Occipital lobe (tissue), 2 donors: ENCODE data around the gene AHNAK. TPM values are rescaled to one million over a fixed set of nuclear protein-coding genes. Genes with fewer than 3 reads are reported as not detected.

Source experiments
- DNase-seq: peaks from one replicate; lab custom pipeline; 2025; lab: John Stamatoyannopoulos, UW
- total RNA-seq: library from RNA; depleted of rRNA; stranded (reverse); fragments of >200 nt; gene quantifications from one replicate; pipeline ENCODE4 v1.2.3, GENCODE V29; 2014

Gene AHNAK
- total RNA-seq, 1 donor from 2014 or later: 18.6 TPM

DNA sequence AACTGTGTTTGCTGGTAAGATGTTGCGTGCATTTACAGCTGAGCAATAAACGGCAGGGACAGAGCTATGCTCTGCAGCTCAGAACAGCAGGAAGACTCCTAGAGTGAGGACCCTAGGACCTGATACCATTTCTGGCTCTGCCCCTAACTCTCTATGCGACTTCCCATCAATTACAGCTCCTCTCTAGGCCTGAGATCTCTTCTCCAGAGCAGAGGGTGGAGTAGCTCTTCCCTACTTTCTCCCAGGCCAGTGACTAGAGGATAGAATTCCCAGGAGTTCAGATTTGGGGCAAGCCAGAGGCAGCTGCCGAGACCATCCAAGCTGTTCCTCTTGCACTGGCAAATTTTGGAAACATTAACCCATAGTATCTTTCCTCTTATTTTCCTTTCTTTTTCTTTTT lies 140.6 kb downstream of the AHNAK start:
- no peak for DNase-seq

DNA sequence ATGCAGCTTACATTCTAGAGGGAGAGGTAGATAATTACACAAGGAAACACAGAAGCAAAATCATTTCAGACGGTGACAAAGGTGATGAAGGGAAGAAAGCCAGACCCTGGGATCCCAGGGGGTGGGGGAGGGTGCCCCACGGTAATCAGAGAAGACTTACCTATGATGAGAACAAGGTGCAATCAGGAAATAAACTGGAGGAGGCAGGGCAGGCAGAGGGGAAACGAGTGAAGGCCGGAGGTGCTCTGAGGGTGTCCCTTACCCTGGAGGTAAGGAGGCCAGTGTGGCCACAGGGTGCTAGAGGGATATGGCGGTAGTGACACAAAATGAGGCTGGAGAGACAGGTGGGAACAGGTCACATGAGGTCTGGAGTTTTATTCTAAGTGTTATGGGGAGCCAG lies 141.7 kb downstream of the AHNAK start:
- no peak for DNase-seq

DNA sequence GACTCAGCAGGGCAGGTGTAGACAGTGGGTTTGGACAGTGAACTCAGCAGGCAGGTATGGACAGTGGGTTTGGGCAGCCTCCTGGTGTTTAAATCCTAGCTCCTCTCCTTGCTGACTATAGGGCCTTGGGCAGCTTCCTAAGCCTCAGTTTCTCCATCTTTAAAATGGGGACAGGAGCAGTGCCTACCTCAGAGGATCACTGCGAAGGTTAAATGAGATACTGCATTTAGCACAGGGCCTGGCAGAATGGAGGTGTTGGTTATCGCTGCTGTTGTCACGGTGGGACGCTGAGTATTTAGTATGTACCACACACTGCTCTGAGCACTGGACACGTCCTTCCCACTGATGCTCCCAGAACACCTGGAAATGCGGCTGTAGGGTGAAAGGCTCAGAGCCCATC lies 142.2 kb downstream of the AHNAK start:
- no peak for DNase-seq

DNA sequence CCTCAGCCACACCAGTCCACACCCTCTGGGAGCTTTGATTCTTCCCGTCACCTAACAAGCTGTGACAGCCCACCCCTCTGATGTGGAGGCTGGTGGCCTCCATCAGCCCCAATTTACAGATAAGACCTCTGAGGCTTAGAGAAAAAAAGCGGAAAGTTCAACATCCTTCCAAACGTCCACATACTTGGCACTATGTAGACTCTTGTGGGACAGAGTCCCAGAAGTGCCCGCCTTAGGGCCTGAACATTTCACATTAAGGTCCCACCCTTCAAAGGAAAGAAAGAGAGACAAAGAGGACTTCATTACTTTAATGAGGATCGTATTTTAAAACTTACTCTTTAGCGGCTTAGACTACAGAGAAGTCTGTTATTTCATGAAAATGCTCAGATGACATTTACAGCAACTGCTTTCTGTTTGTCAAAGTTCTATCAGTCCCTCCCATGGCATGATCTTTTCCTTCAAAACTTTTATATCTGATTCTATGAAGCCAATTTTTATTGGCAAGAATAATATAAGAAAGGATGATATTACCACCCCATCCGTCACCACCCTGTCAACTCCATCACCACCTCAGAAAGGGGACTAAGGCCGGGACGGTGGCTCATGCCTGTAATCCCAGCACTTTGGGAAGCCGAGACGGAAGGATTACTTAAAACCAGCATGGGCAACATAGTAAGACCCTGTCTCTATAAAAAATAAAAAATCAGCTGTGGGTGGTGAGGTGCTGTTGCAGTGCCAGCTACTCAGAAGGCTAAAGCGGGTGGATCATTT lies 143.5 kb downstream of the AHNAK start:
- no peak for DNase-seq

DNA sequence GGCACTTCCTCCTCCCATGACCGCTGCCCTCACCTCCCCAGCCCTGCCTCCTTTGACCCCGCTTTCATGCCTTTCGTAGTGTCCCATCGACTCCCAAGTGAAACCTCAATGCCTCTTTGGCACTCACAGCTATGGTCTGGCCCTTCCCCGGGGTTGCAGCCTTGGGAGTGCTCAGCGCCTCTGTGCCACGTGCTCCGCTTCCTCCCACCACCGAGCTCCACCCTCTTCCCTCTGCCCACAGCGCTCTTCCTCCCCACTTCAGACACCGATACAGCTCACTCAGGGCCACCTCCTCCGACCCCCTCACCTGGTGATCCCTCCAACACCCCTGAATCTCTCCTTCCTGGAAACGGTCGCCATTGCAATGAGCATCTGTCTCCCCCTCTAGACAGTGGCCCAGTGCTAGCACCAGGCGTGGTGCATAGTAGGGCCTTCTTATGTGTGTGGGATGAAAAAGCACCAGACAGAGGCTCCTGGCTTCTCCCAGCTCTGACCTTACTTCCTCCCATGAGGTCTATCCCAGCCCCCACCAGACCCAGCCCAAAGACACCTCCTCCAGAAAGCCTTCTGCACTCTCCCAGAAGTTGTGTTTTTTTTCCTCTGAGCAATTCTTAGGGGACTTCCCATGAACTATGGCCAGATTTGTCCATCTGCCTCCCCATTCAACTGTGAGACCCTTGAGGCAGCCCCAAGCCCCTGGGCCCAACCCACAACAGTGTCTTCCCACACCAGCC lies 144.2 kb downstream of the AHNAK start:
- DNase-seq: no peak

DNA sequence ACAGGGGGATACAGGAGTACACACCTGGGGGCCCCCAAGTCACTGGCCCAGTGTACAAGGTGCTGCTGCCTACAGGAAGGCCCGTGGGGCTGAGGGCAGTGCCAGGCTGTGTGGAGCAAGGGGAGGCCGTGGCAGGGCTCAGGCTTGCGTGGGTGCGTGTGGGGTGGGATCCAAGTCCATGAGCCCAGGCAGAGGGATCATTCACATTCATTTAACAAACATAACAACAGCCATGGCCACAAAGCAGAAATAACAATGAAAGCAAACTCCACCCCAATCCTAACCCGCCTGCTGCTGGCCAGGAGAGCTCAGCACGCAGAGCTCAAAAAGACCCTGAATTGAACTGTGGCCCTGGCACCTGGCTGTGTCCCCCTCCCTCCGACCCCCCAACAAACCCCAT lies 144.8 kb downstream of the AHNAK start:
- no peak for DNase-seq

DNA sequence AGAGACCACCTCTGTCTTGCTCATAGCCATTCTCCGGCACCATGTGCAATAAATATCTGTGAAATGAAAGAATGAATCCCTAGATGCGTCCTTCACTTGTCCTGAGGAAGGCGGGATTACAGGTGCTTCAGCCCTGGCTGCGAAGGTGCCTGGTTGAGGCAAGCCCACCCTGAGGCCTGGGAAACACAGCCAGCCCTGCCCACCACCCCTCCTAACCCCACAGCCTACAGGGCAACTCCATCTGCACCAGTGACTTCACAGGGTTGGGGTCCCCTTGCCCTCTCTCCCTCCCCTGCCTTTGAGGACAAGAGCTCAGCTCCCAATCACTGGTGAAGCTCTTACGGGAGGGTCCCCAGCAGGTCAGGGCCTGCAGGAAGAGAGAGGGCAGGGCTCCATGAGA lies 145.2 kb downstream of the AHNAK start:
- no peak for DNase-seq

DNA sequence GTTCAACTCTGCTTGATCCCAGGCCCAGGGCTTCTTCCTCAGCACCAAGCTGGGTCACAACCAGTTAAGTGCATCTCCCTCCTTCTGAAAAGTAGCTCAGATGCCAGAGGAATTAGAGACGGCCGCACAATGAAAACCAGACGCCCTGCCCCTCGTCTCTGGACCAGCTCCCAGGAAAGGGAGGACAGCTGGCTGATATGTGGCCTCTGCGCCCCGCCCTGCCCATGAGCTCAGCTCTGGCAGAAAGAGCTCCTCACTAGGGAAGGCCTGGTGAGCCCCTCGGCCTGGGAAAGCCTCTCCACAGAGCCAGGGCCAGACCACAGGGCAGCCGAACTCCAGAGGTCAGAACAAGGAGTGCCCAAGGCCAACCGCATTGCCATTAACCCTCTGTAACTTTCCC lies 145.8 kb downstream of the AHNAK start:
- peak; percentile 43 for DNase-seq

DNA sequence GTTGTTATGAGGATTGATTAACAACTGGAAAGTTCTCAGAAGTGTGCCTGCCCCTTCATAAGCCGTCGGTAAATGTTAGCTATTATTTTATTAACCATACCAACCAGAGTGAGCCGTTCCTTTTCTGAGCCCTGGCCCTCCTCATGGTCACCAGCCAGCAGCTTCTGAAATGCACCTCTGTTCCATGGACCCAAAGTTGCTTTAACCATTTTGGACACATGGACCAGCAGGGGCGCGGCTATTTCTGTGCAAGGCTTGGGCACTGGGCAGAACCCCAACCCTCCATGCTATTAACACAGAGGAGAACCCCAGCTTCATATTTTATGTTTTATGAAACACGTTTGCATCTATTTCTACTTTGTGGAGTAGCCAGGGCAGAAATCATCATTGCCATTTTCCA lies 146.3 kb downstream of the AHNAK start:
- no peak for DNase-seq

DNA sequence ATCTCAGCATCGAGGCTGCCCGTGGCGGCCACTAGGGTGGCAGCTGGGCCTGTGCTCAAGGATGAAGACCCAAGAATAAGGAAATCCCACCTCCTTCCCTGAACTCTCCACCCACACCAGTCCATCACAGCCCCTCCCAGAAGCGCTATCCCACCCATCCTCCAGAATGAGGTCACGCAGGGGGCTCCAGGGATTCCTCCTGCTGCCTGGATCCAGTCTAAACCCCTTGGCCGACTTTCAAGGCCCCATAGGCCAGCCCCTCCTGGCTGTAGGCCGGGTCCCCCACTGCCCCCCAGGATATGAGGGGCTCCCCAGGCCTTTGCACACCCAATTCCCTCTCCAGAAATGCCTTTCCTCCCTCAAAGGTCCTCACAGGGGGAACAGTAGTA lies 146.7 kb downstream of the AHNAK start:
- no peak for DNase-seq

DNA sequence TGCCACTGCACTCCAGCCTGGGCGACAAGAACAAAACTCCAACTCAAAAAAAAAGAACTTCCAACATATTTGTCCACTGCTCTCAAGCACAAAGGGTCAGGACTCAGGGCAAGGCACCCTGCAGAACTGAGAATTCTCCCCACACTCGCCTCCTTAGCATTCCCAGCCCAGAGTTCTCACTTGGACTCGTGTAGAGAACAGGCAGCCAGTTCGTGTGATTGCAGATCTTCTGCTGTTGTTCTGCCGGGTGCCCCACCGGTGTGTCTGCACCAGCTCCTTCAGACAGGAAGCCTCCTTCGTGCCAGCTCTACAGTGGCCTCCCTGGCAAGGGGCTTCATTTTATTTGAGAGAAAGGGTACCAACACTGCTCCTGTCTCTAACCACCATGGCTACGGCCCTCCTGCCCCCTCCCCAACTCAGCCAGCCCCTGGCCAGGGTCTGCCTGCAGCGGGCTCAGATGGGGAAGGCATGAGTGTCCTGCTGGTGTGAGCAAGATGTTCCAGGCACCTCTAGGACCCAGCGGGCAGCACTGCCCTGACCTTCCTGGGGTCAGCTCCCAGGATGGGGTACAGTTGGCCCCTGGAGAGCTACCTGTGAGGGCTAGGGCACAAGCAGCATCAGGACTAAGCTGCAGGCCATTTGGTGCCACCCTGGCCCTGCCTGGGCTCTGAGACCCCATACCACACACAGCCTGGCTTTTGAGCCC lies 147.3 kb downstream of the AHNAK start:
- DNase-seq: no peak

DNA sequence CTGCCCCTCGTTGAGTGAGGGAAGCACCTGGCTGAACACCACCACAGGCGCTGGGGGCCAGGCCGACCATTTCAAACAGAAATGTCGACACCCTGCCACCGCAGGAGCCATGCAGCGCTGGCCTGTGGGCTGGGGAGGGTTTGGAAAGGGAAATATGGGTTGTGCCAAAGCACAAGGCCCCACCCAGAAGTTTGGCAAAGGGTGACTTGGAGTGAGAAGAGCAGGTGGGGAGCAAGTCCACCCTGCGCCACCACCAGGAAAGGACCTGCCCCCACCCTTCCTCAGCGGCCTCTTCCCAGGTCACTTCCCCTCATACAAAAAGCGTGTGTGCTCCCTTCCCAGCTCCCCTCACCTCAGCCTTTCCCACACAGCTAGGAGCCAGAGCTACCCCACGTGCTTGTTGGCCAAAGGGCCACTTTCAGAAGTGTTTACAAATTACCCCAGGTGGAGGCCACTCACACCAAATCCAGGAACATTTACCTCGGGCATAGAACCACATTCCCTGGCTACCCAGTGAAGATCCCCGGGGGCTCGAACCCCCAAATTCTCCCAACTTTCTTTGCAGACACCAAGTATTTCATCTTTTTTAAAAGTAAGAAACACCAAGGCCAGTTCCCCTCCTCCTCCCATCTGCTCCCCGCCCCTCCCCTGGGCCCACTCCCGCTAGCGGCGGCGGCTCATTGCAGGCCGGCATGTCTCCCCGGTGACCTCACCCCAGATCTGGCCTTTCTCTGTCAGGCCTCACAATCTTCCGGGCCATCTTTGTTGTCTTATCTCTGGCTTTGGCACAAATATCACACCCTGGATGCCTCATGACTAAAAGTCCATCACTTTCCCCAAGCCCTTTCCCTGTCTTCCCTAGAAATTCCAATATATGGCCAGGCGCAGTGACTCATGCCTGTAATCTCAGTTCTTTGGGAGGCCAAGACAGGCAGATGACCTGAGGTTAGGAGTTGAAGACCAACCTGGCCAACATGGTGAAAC lies 148.3 kb downstream of the AHNAK start:
- no peak for DNase-seq

DNA sequence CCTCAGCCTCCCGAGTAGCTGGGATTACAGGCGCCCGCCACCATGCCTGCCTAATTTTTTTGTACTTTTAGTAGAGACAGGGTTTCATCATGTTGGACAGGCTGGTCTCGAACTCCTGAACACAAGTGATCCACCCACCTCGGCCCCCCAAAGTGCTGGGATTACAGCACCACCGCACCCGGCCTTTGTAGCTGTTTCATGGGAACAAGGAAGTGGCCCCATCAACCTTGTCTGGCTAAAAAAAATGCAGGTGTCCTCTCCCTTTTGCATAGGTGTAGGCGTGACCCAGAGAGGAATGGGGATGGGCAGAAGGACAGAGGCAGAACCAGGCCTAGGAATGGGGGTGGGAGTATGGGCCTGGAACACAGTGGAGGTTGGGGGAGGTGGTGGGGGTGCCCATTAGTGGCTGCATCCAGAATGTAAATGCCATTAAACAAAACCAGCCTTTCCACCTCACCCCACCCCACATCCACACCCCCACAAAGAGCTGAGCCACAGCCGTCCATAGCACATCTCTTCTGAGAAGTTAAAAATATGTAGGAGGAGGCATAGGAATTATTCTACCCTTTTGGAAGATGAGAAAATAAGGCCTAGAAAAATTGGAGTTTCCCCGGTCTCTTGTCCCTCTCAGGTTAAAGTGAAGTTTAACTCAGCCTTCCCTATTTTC lies 150.6 kb downstream of the AHNAK start:
- DNase-seq: no peak

DNA sequence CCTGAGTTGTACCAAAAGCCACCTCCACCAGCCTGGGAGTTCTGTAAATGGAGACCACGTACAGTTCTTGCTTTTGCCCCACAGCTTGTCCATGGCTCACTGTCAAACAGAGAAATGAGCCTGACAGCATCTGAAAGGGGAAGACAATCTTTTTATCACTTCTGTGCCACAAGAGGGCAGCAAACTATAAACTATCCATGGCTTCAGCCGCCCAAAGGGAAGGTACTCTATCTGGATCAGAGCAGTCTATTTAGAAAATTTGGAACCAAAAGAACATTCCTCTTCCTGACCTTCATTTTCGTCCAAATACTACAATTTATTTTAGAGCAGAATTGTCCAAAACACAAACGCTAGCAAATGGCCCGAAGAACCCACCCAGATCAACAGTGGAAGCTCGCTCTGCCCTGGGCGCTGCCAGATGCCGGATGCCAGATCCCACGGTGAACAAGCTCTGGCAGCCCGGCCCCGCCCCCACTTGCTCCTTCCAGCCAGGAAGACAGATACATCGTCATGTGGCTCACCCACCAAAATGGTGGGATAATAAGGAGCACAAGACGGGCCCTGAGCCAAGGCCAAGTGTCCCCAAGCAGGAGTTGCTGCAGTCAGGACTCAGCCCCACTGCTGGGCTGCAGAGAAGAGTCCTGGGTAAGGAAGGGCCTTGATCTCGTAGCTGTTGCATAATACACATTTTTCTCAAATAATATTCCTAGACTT lies 151.6 kb downstream of the AHNAK start:
- DNase-seq: peak; percentile 61

DNA sequence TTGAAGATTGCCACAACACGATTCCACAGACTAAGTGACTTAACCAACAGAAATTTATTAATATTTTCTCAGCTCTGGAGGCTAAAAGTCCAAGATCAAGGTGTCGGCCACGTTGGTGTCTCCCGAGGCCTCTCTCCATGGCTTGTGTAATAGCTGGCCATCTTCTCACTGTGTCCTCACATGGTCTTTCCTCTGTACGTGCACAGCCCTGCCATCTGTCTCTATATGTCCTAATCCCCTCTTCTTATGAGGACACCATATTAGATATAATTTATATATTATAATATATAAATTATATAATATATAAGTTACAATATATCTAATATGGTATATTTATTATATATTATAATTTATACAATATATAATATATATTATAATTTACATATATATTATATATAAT lies 152.9 kb downstream of the AHNAK start:
- no peak for DNase-seq

DNA sequence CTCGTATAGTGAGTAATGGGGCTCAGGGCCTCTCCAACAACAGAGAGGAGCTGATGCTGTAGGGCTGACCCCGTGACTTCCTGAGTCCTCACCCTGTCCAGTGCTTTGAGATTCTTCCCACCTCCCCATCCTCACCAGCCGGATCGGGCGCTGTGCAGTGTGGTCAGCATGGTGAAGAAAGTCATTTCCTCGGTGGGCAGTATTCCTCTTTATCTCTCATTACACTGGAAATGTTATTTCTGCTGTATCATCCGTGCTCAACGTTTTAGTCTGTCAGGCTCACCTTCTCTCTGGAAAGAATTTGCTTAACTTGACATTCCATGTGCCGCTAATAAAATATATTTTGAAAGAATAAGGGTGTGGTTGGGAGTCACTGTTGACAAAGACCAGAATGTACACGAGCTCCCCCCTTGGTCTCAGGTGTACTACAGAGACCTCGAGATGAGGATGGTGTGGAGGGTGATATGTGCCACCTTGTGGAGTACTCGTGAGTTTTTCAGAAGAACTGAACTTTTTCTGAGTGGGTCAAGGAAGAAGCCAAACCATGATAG lies 153.5 kb downstream of the AHNAK start:
- no peak for DNase-seq

DNA sequence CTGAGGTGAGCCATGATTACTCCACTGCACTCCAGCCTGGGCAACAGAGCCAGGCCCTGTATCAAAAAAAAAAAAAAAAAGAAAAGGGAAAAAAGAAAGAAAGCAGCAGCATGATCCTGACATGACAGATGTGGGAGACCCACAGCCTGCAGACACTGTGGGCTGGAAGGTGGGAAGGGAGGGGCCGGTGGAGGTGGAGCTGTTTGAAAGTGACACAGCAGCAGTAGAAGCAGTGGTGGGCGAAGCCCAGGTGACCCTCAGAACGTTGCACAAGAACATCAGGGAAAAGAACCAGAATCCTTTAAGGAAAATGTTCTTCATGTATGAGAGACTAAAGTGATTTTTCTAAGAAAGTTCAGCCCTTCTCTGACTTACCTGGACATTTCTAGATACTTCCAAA lies 154.1 kb downstream of the AHNAK start:
- DNase-seq: no peak

DNA sequence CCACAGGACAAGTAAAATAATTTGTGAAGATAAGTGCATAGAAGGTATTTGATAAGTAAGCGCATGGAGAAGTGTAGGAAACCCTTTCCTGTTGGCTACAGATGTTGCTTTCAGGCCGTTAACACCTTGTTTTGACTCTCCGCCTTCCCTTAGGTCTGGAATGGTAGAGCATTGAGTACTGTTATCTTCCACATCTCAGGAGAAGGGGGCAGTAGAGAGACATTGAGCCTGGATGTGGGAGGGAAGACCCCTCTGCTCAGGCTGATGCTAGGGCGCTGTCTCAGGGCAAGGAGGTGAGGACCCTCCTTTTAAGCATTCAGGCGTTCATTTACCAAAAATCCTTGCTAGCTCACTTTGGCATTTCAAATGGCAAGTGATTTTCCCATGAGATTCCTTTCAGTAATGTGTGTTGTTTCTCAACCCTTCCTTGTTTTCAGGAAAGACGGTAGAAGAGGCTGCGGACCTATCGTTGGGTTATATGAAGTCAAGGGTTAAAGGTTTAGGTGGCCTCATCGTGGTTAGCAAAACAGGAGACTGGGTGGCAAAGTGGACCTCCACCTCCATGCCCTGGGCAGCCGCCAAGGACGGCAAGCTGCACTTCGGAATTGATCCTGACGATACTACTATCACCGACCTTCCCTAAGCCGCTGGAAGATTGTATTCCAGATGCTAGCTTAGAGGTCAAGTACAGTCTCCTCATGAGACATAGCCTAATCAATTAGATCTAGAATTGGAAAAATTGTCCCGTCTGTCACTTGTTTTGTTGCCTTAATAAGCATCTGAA lies 154.8 kb downstream of the AHNAK start:
- no peak for DNase-seq

DNA sequence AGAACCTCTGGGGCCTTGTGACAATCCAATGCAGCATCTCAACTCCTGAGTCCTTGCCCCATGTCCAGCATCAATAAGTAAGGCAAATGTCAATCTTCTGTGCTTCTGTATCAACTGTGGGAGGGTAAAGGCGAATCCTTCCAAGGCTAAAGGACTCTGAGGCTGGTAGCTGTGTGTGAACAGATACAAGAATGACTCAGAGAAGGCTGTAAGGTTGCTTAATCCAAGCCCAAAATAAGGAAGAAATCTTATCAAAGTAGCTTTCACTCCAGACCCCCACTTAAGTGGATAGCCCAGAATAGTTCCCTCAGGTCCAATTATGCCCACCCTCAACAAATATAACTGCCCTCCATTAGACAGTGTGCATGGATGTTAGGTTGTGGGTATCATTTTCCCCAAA lies 155.9 kb downstream of the AHNAK start:
- no peak for DNase-seq
